Mucosa of rectum (tissue), 2 donors: ENCODE results near the gene MAN1C1.
"Not testable (repeated sequence)": the region's sequence is repeated elsewhere in the genome, so short reads cannot be mapped to it uniquely, and the experiment has no call there.

ENCODE experiments used
- H3K27ac ChIP-seq, 2 donors: one replicate each; pipeline ENCODE4 v1.7.0; 2013; ENCODE audit warnings: inconsistent platforms in 2 of 2, low read depth in 2 of 2, low read length in 2 of 2
- H3K27me3 ChIP-seq, 2 donors: one replicate each; pipeline ENCODE4 v1.7.0; 2013; ENCODE audit warnings: low read length in 2 of 2; ENCODE audit not compliant: control insufficient read depth in 2 of 2, insufficient read depth in 2 of 2
- H3K36me3 ChIP-seq, 2 donors: one replicate each; pipeline ENCODE4 v1.7.0; 2013; ENCODE audit warnings: low read length in 2 of 2; ENCODE audit not compliant: control insufficient read depth in 2 of 2, insufficient read depth in 2 of 2
- H3K4me1 ChIP-seq, 2 donors: one replicate each; pipeline ENCODE4 v1.7.0; 2013; ENCODE audit warnings: low read length in 2 of 2, mild to moderate bottlenecking in 1 of 2; ENCODE audit not compliant: control insufficient read depth in 2 of 2, insufficient read depth in 2 of 2
- H3K4me3 ChIP-seq, 2 donors: one replicate each; pipeline ENCODE4 v1.7.0; 2013; ENCODE audit warnings: low read length in 2 of 2
- H3K9ac ChIP-seq, 2 donors: one replicate each; pipeline ENCODE4 v1.7.0; 2013; ENCODE audit warnings: low read length in 2 of 2, low read depth in 1 of 2, mild to moderate bottlenecking in 1 of 2
- H3K9me3 ChIP-seq, 2 donors: one replicate each; pipeline ENCODE4 v1.7.0; 2013; ENCODE audit warnings: low read length in 2 of 2; ENCODE audit not compliant: control insufficient read depth in 2 of 2
- donor health status: healthy.
- donor health status: Normal muscosa, but diverticular disease.

Gene MAN1C1

GRCh38 chr1:25696643-25697042, 80.1 kb downstream of the MAN1C1 start:
- not testable (repeated sequence) for H3K27ac ChIP-seq, H3K36me3 ChIP-seq, H3K9ac ChIP-seq, H3K4me1 ChIP-seq, H3K9me3 ChIP-seq, H3K4me3 ChIP-seq, H3K27me3 ChIP-seq

- Histone ChIP-seq H3K9ac (no peak overlapping the region), H3K4me1 (peaks cover 5% of the 10 kb centered on the region in 2 donors), H3K9me3 (no peaks in the 10 kb centered on the region), H3K4me3 (no peak overlapping the region), H3K36me3 (no peaks in the 10 kb centered on the region), H3K27ac (no peak overlapping the region), H3K27me3 (no peaks in the 10 kb centered on the region)
These were observed 81.0 kb downstream of the MAN1C1 start for GRCh38 chr1:25697435-25698217.

GRCh38 chr1:25698252-25698651, 81.7 kb downstream of the MAN1C1 start:
- H3K9ac ChIP-seq: no peak overlapping the region
- peaks cover 5% of the 10 kb centered on the region in 2 donors for H3K4me1 ChIP-seq
- H3K27ac ChIP-seq: no peak overlapping the region
- no peaks in the 10 kb centered on the region for H3K9me3 ChIP-seq
- no peak overlapping the region for H3K4me3 ChIP-seq
- H3K27me3 ChIP-seq: no peaks in the 10 kb centered on the region
- no peaks in the 10 kb centered on the region for H3K36me3 ChIP-seq

- H3K4me1 ChIP-seq, H3K4me3 ChIP-seq: not testable (repeated sequence)
These were observed 82.5 kb downstream of the MAN1C1 start for GRCh38 chr1:25699059-25699458.

GRCh38 chr1:25699500-25700143, 83.0 kb downstream of the MAN1C1 start:
- Histone ChIP-seq H3K27ac (peak overlapping the region; percentile 52 to 53), H3K9ac (no peak overlapping the region), H3K36me3 (no peaks in the 10 kb centered on the region), H3K4me3 (no peak overlapping the region), H3K9me3 (no peaks in the 10 kb centered on the region), H3K4me1 (peaks cover 0 to 4% of the 10 kb centered on the region in 2 donors), H3K27me3 (no peaks in the 10 kb centered on the region)

More at GRCh38 chr1:25699059-25699458, 82.5 kb downstream of the MAN1C1 start:
- H3K9ac ChIP-seq, H3K9me3 ChIP-seq, H3K36me3 ChIP-seq, H3K27me3 ChIP-seq: not testable (repeated sequence)
- H3K27ac ChIP-seq: peak overlapping the region; percentile 52 to 53

GRCh38 chr1:25700144-25700523, 83.5 kb downstream of the MAN1C1 start:
- Histone ChIP-seq H3K9ac (no peak overlapping the region), H3K27me3 (no peaks in the 10 kb centered on the region), H3K9me3 (no peaks in the 10 kb centered on the region), H3K4me3 (no peak overlapping the region), H3K27ac (peak overlapping the region in 1 of 2 donors; percentile 53), H3K4me1 (peaks cover 0 to 3% of the 10 kb centered on the region in 2 donors), H3K36me3 (no peaks in the 10 kb centered on the region)

- no peak overlapping the region for H3K4me3 ChIP-seq
- no peak overlapping the region for H3K9ac ChIP-seq
- peaks cover 0 to 3% of the 10 kb centered on the region in 2 donors for H3K4me1 ChIP-seq
- no peaks in the 10 kb centered on the region for H3K9me3 ChIP-seq
- peak overlapping the region in 1 of 2 donors; percentile 16 for H3K27ac ChIP-seq
- H3K36me3 ChIP-seq: no peaks in the 10 kb centered on the region
- H3K27me3 ChIP-seq: no peaks in the 10 kb centered on the region
These were observed 84.0 kb downstream of the MAN1C1 start for GRCh38 chr1:25700626-25701025.

- no peaks in the 10 kb centered on the region for H3K36me3 ChIP-seq
- no peaks in the 10 kb centered on the region for H3K9me3 ChIP-seq
- H3K27me3 ChIP-seq: no peaks in the 10 kb centered on the region
- peaks cover 0 to 3% of the 10 kb centered on the region in 2 donors for H3K4me1 ChIP-seq
- no peak overlapping the region for H3K4me3 ChIP-seq
- peak overlapping the region in 1 of 2 donors; percentile 16 for H3K27ac ChIP-seq
- no peak overlapping the region for H3K9ac ChIP-seq
These were observed 84.6 kb downstream of the MAN1C1 start for GRCh38 chr1:25701030-25701785.

GRCh38 chr1:25702101-25702775, 85.6 kb downstream of the MAN1C1 start:
- H3K4me1 ChIP-seq: peaks cover 0 to 3% of the 10 kb centered on the region in 2 donors
- H3K27ac ChIP-seq: no peak overlapping the region
- H3K9ac ChIP-seq: no peak overlapping the region

More at GRCh38 chr1:25702101-25702775, 85.6 kb downstream of the MAN1C1 start:
- Histone ChIP-seq H3K36me3 (no peaks in the 10 kb centered on the region), H3K27me3 (no peaks in the 10 kb centered on the region), H3K9me3 (no peaks in the 10 kb centered on the region), H3K4me3 (no peak overlapping the region)
